Globus pallidus (tissue), 1 donor: ENCODE data around the gene CBLN3.

Source experiments
- DNase-seq: peaks from one replicate; pipeline ENCODE4 v3.0.0-alpha.2; 2015; ENCODE audit warnings: low spot score

The CBLN3 gene

DNA sequence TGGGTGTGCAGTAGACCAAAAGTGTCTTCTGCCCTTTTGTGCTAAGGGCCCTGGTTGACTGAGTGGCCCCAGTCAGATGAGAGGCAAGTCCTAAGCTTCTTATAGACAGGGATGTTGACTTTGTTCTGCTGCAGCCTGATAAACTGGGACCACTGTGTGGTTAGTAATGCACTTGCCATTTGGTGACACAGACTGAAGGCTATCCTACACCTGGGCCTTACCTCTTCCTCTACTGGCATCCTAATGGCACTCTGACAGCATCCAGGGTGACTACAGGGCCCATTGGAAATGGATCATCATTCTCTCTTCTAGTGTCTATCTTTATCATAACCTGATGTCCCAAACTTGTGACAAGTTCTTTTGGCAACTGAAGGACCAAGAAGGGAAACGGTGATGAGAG, 9.8 kb upstream of the CBLN3 start:
- DNase-seq, result no peak

DNA sequence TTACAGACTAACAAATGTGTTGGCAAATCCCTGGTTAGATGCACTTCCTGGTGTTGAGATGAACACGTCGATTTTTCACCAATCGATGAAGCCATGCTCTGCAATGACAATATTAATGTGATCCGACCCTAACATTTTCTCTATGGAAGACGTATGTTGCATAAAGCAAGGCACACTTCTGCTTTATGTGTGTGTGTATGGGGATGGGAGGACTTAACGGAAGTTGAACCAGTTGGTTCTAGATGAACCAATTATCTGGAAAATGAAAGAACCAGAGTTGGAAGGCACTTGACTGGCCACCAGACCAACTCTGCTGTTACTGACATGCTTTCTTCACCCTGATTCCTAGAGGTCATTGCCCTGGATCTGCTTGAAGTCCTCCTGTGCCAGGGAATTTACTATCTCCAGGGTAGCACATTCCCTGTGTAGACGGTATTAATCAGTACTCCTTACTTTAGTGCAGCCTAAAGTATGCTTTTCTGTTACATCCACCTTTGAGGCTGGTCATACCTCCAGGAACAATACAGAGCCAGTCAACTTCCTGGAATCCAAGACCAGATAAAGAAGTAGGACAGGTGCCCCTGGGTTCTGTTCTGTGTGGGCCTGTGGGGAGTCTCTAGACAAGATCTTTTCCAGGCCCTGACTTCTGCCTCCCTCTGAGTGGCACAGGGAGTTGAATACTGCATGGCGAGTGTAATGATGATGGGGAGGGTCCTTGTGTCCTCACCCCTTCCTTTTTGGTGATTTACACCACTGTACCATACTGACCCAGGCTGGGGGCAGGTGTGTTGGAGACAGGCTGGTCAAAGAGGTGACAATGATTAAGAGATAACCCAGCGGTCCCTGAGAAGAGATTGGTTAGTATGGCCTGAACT, 9.0 kb upstream of the CBLN3 start:
- no peak for DNase-seq

DNA sequence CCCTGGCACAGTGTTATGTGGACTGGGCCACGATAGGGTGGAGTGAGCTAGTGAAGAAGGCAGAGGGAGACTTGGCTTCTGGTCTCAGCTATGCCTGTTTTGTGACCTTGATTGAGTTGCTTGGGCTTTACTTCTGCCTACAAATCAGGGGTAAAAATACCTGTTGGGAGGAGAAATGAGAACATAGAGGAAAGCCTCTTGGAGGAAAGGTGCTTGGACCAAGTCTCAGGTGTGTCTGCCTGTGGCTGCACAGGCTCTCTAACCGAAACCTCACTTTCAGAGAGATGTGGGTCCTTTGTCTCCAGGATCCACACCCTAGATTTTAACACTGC, 8.2 kb upstream of the CBLN3 start:
- DNase-seq, result no peak

DNA sequence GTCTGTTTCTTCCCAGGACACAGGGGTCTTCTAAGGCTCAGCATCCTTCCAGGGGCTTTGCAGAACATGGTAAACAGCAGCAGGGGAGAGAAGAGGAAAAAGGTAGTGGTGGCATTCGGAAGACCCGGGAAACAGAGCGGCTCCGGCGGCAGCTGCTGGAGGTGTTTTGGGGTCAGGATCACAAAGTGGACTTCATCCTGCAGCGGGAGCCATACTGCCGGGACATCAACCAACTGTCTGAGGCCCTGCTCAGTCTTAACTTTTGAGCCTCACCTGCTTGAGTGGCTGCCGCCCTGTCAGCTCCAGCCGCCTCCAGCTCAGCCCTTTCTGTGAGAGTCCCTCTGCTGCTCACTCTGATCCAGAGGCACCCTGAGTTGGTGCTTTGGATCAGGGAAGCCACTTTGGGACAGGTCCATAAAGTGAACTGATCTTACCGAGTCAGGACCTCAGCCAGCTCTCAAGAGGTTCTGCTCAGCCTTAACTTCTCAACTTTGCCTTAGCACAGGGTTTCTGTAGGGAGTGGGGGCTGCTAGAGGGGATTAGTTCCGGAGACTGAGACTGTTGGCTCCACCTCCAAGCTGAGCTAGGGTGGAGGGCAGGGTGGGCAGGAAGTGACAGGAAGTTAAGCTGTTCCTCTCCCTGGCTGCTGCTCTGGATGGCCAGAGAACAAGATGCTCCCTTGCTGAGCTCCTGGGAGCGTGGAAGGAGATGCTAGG, 7.7 kb upstream of the CBLN3 start:
- no peak for DNase-seq

DNA sequence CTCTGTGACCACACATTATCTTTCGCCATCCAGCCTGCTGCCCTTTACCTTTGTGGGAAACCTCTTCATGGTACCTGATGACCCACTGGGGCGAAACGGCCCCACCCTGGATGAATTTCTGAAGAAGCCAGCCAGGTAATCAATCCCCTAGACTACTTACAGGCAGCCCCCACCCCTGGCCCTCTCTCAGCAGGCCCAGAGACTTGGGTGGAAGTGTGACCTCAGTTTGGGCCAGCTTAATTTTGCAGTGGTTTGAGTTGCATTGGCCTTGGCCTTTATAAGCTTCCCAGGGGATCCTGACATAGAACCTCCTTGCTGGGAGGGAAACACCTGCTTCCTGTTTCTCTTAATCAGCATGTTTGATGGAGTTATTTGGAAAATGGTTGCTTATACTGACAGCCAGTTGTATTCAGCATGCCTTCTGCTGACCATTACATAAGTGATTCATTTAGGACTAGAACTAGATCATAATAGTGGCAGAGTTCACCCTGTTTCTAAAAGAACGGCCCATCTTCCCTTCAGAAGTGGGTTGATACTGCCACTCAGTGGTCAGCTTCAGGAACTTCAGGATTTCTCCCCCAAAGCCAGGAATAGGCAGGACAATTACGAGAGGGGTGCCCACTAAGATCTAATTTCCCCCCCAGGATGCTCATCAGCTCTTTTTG, 7.0 kb upstream of the CBLN3 start:
- DNase-seq, result peak; percentile 68

DNA sequence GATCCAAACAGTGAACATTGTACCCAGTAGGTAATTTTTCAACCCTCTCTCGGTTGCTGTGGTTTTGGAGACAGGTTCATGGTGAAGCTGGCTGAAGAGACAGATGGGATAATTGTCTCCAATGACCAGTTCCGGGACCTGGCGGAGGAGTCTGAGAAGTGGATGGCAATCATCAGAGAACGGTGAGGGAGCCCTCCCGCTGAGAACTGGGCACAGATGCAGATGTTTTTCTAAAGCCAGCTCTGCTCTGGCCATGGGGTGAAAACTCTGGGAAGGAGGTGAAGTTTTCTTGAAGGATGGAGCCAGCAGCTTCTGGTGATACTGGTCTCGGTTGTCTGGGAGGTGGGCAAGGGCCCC, 6.5 kb upstream of the CBLN3 start:
- DNase-seq, result no peak

DNA sequence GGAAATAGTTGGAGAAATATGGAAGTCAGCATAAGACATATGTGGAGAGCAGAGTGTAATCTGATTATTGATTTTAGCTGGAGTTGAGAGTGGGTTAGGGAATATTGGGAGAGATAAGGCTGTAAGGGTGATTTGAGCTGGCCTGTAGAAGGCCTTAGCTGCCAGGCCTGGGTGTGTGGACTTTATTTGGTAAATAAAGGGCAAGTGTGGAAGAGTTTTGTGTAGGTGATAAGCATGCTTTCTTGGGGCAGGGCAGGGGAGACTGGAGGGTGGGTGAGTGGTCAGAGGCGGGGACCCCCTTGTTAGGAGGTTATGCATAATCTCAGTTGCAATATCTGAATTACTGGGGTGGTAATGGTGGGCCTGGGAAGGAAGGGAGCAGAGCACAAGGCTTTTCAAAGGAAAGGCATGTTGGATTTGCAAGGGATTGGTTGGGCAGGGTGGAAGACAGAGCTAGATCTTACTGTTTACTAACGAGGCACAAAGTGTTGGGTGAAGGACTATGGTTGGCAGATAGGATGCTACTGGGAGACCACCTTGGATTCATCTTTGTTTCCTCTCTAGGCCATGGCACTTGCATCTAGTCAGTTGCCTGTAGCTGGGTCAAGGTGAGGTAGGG, 5.8 kb upstream of the CBLN3 start:
- DNase-seq, result no peak

DNA sequence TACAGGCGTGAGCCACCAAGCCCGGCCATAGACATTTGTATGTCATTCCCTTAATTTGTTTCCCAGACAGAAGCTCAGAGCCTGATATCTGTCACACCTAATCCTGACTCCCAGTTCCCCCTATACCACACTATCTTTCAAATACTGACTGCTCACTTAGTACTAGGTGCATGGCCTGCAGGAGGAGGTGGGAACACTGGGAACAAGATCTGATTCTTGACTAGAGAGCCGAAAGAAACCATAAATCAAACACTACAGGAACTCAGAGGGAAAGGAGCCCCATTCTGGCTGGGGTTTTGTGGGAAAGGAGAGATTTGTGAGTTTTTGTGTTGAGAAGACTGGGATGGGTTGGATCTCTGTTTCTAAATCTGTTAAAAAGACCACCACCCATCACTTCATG, 5.2 kb upstream of the CBLN3 start:
- no peak for DNase-seq

DNA sequence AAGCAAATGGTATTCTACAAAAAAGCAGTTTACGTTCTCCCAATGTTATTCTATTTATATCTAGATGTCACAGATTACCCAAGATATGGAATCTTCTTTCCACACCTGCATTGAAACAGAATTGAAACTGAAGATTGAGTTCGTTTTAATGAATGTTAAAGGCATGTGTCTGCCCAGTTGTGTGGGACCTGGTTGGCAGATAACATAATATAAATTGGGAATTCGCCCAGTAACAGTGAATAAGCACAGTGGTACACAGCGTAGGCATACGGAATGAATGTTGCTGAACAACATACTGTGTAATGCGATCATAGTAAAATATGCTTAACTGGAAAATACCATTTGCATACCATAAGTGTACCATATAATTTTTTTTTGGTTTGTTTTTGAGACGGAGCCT, 4.6 kb upstream of the CBLN3 start:
- no peak for DNase-seq

DNA sequence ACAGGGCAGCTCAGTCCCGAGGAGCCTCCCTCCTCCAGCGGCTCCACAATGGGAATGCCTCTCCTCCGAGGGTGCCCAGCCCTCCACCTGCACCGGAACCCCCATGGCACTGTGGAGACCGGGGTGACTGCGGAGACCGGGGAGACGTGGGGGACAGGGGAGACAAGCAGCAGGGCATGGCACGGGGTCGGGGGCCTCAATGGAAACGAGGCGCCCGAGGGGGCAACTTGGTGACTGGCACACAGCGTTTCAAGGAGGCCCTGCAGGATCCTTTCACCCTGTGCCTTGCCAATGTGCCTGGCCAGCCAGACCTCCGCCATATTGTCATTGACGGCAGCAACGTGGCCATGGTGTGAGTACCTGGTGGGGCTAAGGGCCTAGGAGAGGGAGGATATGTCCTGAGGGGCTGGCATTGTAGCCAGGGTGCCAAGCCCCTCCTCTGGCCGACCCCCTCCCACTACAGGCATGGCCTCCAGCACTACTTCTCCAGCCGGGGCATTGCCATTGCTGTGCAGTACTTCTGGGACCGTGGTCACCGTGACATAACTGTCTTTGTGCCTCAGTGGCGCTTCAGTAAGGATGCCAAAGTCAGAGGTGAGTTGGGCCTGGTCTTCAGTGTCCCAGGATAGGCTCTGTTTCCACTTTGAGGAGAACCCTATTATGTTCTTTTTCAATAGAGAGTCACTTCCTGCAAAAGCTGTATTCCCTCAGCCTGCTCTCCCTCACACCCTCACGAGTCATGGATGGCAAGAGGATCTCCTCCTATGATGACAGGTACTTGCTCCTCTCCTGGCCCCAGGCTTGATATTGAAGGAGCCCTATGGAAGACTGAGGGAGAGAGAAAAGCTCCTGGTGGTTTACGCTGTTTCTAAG, 3.0 kb upstream of the CBLN3 start:
- DNase-seq, result no peak

DNA sequence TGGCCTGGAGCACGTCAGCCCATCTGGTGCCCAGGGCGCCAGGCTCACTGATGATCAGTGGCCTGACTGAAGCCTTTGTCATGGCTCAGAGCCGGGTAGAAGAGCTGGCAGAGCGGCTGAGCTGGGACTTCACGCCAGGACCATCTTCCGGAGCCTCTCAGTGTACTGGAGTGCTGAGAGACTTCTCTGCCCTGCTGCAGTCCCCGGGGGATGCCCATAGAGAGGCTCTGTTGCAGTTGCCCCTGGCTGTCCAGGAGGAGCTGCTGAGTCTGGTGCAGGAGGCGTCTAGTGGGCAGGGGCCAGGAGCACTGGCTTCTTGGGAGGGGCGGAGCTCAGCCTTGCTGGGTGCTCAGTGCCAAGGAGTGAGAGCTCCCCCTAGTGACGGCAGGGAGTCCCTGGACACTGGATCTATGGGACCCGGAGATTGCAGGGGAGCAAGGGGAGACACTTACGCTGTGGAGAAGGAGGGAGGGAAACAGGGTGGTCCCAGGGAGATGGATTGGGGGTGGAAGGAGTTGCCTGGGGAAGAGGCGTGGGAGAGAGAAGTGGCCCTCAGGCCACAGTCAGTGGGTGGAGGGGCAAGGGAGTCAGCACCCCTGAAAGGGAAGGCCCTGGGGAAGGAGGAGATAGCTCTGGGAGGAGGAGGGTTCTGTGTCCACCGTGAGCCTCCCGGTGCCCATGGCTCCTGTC, 2.2 kb upstream of the CBLN3 start:
- peak; percentile 63 for DNase-seq

DNA sequence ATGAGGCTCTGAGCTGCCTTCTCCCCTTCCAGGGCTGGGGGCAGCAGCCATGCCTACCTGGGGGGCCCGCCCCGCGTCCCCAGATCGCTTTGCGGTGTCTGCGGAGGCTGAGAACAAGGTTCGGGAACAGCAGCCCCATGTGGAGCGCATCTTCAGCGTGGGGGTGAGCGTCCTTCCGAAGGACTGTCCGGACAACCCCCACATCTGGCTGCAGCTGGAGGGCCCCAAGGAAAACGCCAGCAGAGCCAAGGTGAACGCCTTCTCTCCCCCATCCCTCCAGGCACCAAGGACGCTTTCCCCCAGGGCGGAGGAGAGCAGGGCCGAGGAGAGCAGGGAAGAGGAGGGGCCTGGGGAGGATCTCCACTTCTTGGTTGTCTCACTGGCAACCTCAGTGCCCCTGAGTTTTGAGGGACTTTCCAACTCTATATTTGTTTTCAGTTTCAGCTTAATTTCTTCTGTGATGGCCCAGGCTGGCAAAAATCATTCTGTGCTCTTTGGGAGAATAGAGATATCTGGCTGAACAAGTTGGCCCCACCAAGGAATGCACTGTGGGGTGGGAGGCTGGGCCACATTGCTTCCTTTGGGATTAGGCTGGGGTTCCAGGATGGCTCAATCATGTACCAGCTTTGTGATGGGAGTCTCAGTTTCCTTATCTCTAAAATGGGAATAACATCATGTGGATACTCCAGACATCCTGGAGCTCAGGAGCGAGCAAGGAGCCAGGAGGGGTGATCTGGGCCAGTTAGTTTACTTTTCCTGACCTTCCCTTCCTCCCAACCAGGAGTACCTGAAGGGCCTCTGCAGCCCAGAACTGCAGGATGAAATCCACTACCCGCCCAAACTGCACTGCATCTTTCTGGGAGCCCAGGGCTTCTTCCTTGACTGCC, 1.5 kb upstream of the CBLN3 start:
- no peak for DNase-seq

DNA sequence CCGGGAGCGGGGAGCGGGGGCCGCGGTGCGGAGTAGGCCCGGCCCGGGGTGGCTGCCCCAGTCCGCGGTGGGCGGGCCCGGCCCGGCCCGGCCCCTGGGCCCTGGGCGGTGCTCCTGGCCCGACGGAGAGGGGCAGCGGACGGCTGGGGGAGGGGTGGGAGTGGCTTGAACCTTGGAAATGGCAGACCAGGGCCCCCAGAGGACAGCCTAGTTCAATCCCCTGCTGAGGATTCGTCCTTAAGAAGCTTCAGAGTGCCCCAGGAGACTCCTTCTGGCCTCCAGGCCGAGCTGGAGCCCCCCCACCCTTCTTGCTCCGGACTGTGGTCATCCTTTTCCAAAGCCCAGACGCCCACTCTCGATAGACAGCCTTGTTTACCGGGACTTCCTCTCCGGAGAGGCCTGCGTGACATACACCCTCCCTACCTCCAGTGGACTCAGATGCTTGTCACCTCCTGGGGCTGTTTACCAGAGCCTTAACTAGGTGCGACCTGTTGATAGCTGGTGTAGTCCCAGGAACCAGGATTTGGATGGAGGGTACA, 744 bp upstream of the CBLN3 start:
- peak; percentile 66 for DNase-seq

DNA sequence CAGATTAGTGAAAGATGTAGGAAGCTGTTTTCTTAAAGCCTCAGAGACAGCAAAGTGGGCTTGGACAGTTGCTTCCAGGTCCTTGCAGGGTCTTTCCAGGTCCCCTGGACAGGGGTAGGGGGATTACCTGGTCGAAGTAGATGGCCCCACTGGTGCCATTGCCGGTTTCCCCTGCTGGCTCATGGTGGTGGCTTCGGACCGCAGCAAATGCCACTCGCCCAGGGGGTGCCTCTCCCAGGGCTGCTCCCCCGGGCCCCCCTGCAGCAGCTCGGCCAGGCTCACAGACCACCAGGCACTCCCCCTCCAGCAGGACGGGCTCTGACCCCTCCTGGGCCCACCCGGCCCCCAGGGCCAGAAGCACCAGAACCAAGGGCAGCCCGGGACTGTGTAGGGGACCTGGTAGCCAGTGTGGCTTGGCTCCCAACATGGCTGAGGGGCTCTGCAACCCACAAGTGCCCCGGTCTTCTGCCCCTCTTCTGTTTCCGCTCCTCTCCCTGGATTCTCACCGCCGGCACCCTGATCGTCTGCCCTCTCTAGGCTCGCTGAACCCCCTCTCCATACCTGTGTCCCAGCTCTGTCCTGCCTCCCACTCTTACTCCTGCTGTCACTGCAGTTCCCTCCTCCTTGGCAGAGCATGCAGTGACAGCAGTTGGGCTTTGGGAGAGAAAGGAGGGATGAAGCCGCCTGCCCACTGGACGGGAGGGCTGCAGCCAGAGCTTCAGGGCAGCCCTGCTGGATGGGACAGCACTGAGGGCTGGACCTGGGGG, 657 bp downstream of the CBLN3 start:
- DNase-seq, result no peak

DNA sequence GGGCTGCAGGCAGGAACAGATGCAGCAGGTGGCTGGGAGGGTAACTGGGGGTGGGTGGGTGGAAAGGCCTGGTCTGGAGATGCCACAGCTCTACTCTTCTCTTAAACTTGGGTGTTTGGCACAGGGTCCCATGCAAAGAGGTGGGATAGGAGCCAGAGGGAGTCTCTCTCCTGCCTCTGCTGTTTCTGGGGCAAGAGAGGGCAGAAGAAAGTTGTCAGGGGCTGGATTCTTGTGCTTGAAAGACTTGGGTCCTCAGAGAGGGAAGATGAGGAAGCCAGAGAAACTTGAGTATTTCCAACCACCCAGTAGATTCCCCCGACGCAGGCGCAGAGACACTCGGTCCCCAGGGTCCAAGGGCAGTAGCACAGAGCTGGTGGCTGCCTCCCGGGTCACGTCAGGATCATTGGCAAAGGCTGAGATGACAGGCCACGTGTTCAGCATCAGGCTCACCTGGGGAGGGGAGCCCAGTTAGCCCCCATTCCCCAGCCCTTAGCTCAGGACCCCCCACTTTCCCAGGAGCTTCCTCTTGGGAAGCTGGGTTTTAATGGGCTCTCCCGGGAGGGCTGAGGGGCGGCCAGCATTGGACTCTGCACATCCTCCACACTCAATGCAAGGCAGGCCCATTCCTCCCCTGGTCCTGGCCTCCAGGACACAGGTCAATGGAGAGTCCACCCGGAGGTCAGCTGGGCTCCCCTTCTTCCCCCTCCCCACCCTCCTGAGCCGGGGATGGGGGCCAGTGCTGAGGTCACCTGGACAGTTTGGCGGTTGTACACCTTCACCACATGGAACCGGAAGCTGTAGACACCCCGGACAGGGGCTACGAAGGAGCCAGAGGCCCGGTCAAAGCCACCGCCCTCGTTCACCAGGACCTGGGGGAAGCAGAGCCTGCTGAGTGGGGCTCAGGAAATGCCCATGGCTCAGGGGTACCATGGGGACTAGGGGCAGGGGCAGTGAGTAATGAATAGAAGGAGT, 1.6 kb downstream of the CBLN3 start:
- DNase-seq, result no peak

DNA sequence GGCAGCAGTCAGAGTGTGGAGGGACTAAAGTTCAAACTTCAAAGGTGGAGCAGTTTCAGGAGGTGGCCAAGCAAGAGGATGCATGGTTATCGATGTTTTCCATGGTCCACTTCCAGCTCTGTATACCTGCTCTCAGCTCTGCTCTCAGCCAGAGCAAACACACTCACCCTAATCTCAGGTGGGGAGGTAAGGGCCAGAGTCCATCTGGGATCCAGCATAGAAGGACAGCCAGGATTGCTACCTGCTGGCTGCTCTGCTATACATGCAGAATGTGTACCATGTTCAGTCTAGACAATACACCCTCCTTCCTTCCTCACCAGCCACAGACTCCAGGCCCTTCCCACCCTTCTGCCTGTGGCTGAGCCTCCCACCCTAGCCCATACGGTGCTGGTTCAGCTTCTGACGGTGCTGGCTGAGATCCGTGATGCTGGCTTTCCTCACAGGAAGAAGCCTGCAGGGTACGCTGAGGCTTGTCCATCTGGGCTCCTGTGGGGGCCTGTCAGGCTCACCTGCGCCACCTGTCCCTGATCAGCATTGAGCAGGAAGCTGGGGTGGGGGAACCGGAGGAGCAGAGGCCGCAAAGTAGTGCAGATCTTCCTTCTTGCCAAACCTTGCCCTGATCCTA, 2.4 kb downstream of the CBLN3 start:
- no peak for DNase-seq

DNA sequence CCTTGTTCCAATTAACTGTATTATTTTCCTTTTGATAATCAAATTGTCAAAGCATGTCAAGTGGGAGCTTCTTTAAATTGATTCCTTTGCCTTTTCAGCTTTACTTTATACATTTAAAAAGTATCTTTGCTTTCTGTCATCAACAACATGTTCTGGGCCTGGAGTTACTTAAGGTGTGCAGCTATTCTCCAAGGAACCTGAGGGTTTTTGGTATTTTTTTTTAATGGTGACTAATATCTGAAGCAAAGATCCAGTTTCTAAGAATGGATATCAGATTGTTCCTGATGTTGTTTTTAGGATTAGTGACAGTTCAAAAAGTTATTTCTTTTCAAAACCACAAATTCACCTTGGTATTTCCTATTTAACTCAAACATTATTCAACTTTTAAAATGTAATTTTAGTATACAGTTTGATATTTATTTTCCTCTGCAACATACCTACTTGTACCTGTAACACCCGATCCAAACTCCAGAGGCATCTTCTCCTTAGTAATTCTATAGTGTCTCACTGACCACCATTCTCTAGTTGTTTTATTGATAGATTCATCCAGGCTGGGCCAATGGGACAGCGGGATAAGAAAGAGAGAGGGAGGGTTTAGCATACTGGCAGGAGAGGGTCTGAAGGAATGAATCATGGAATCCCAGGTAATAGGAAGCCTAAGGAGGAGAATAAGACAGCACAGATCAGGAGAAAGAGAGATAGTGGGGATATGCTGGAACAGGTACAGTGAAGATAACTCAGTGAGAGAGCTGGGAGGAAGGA, 3.1 kb downstream of the CBLN3 start:
- no peak for DNase-seq
